ENCODE data around the gene MMP13.

DNA sequence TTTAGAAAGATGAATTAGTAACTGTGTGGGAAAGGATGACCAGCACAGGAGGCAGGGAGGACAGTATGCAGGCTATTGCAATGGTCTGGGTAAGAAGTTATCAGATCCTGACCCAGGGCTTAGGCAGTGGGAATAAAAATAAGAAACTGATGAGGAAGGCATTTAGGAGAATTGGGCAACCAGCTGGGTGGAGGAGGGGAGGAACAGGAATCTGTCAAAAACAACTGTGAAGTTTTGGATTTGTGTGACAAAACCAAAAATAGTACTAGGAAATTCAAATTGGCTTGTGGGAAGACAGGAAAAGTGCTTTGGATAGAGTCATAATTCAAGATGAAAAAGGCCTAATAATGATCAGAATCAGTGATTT, 27.9 kb downstream of the MMP13 start:
- no peak for TF ChIP-seq CTCF (conservative IDR thresholded peaks at IDR 0.05; ENCODE audit: low read depth, low read length)
- TF ChIP-seq NFE2L2 (IDR thresholded peaks at IDR 0.05; ENCODE audit: low read depth, low read length): no peak
- no peak for TF ChIP-seq RAD21 (IDR thresholded peaks at IDR 0.05; ENCODE audit: low read length)
- no peak for TF ChIP-seq POLR2A (IDR thresholded peaks at IDR 0.05; ENCODE audit: low read depth, low read length)
- no peak for TF ChIP-seq SMC3 (IDR thresholded peaks at IDR 0.05; ENCODE audit: low read depth, low read length)
- TF ChIP-seq MXI1 (IDR thresholded peaks at IDR 0.05; ENCODE audit: borderline replicate concordance, low read depth, low read length): no peak
- no peak for TF ChIP-seq MAZ (IDR thresholded peaks at IDR 0.05; ENCODE audit: borderline replicate concordance, low read depth, low read length)
- TF ChIP-seq RFX5 (IDR thresholded peaks at IDR 0.05; ENCODE audit: low read depth, low read length): no peak
- no peak for TF ChIP-seq CEBPB (IDR thresholded peaks at IDR 0.05; ENCODE audit: low read depth, low read length)
- no peak for TF ChIP-seq BHLHE40 (IDR thresholded peaks at IDR 0.05; ENCODE audit: low read depth, low read length)
- no peak for TF ChIP-seq RCOR1 (IDR thresholded peaks at IDR 0.05; ENCODE audit: insufficient replicate concordance, low read length)
- TF ChIP-seq ELK1 (IDR thresholded peaks at IDR 0.05; ENCODE audit: borderline replicate concordance, low read depth, low read length): no peak
